Hematopoietic multipotent progenitor cell treated with erythropoietin and hydrocortisone succinate and interleukin-3 and kit ligand, for 17 days (in vitro differentiated cells): ENCODE results near the gene MTOR.
"Not testable (repeated sequence)": the region's sequence is repeated elsewhere in the genome, so short reads cannot be mapped to it uniquely, and the experiment has no call there.

Experiments used
- DNase-seq: peaks from one replicate; pipeline ENCODE4 v3.0.0-alpha.2; 2015; ENCODE audit warnings: low spot score

MTOR gene

DNA sequence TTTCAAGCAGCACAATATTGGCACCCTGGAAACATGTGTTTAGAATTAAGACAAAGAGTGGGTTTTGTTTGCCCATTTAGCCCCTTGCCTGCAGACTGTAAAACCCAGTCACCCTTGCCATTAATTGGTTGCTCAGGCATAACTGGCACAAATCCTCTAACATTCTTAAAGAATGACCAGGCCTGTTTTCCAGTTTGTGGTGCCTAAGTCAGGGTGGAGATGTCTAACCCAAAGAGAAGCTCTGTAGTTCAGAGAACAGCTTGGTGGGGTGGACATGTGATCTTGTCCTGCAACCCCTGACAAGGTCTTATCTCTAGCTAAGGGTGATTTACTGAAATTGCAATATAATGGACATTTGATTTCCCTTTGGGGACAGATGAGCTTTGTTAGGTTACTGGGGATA is 82.0 kb downstream of the MTOR start:
- DNase-seq, result no peak

GRCh38 chr1:11179749-11180148 is 82.6 kb downstream of the MTOR start:
- DNase-seq, result not testable (repeated sequence)

DNA sequence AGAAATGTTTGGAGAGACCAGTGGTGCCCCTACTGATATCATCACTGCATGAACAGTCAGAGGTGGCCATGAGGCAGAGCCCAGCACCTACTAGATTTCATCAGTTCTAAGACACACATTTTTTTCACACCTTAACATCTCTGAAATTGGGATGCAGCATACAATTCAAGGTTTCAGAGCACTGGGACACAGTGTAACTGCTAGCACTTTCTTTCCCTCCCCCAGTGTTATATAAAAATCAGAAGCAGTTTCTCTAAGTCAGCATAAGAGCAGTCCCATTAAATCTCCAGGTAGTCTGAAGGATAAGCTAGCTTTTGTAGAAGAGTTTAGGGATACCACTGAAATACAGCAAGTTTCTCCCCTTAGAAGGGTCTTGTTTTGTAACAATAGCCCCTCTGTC is 83.2 kb downstream of the MTOR start:
- DNase-seq, result no peak

GRCh38 chr1:11178021-11179015 is 84.0 kb downstream of the MTOR start:
- DNase-seq, result no peak

GRCh38 chr1:11176081-11176706 is 86.2 kb downstream of the MTOR start:
- DNase-seq, result no peak

- DNase-seq, result no peak
Observed at GRCh38 chr1:11175461-11175860, 86.9 kb downstream of the MTOR start.

- no peak for DNase-seq
Observed at GRCh38 chr1:11174261-11174942, 87.9 kb downstream of the MTOR start.

DNA sequence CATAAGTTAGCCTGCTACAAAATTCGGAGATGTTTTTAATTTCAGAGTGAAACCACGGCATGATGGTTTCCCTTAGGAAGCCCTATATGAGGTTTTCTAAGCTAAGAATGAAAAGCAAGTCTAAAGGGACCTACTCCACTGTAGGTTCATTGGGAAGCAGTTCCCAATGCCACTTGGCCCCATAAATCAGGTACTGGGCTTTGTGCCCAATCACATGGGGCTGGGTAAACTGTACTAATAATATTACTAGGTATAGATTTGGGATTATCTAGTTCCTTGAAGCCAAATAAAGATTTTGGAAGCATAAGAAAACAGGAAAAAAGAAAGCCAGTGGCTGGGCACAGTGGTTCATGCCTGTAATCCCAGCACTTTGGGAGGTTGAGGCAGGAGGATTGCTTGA is 92.2 kb downstream of the MTOR start:
- DNase-seq, result no peak

- DNase-seq, result no peak
Observed at GRCh38 chr1:11169202-11169601, 93.1 kb downstream of the MTOR start.

DNA sequence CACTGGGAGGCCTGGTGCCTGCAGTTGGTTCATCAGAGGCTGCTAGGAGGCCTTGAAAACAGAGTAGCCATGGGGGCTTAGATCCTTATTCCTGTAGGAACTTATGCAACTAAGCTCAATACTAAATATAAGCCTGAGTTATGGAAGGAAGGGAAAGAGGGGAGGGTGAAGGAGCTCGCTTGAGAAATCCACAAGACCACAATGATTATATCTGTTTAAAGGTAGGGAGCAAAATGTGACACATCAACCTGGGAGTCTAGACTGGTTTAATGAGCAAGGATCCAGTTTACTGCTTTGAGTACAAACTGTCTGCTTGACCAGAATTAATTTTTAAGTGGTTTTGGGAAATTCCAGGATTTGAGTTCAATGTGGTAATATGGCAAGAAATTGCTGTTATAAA is 93.6 kb downstream of the MTOR start:
- no peak for DNase-seq

DNA sequence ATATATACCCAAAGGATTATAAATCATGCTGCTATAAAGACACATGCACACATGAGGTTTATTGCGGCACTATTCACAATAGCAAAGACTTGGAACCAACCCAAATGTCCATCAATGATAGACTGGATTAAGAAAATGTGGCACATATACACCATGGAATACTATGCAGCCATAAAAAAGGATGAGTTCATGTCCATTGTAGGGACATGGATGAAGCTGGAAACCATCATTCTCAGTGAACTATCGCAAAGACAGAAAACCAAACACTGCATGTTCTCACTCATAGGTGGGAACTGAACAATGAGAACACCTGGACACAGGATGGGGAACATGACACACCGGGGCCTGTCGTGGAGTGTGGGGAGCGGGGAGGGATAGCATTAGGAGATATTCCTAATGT is 95.6 kb downstream of the MTOR start:
- not testable (repeated sequence) for DNase-seq

- not testable (repeated sequence) for DNase-seq
Observed at GRCh38 chr1:11162752-11163151, 99.6 kb downstream of the MTOR start.

GRCh38 chr1:11158720-11159321 is 103.5 kb downstream of the MTOR start:
- no peak for DNase-seq

DNA sequence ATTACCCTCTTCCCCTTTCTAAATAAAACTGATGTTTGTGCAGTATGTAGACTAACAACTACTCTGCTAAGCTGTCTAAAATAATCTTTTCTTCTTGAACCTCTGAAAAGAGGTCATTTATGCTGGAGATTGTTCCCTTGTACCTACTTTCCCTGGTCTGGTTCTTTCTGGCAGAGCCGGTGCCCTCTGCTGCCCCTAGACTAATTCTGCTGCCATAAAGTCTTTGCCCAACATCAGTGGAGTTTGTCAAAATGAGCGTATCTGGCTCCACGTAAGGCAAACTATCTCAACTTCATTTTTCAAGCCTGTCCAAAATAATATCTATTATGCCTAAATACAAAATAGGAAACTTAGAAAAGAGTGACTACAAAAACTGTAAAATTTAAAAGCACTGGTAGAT is 104.1 kb downstream of the MTOR start:
- no peak for DNase-seq

DNA sequence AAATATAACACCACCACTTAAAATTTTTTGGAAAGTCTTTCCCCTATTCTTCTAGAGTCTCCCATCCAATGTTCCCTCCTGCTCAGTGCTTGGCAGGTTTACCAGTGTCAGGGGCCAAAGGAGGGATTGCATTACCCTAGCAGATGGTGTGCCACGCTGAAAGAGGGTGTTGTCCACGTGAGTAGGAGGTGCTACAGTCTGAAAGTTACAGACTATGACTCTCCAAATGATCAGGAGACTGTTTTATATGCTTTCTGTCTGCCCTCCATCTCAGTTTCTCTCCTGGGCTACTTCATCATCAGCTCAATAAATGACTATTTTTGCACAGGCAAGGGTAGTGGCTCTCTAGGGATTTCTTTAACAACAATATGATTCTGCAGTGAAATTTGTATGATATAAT is 104.5 kb downstream of the MTOR start:
- no peak for DNase-seq

DNA sequence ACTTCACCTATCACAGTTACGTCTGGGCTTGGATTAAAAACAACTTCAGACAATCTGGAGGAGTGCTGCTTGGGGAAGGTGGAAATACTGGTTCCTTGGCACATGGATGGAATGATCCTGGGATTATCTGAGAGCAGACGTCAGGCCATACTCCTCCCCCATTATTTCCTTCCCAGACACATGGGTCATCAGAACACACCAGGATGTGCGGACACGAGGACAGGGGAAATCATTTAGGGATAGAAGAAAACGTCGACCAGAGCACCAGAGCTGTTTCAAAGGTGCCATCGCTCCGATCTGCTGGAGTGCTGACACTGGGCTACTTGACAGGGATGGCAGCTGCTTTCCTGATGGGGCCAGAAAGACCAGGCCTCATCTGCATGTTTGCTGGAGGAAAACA is 105.0 kb downstream of the MTOR start:
- DNase-seq, result no peak

- no peak for DNase-seq
Observed at GRCh38 chr1:11156963-11157362, 105.4 kb downstream of the MTOR start.

DNA sequence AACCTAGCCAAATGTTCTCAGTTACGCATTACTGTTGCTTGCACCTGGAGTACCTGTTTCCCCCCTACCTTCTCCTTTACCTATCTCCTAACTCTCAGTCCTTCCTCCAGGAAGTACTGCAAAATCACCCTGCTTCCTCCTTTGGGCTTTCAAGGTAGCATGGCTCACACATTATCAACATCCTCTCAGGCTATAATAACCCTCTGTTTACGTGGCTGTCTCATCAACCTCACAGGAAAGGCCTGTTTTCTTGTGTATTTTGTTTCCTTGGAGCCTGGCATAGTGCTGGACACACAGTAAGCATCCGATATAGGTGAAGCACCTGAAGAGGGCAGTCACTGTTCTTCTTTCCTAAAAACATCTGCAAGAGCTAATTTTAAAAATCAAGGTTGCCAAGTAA is 105.9 kb downstream of the MTOR start:
- DNase-seq, result no peak

- no peak for DNase-seq
Observed at GRCh38 chr1:11153184-11153583, 109.2 kb downstream of the MTOR start.

GRCh38 chr1:11152755-11153154 is 109.6 kb downstream of the MTOR start:
- no peak for DNase-seq

- no peak for DNase-seq
Observed at GRCh38 chr1:11151826-11152612, 110.3 kb downstream of the MTOR start.

DNA sequence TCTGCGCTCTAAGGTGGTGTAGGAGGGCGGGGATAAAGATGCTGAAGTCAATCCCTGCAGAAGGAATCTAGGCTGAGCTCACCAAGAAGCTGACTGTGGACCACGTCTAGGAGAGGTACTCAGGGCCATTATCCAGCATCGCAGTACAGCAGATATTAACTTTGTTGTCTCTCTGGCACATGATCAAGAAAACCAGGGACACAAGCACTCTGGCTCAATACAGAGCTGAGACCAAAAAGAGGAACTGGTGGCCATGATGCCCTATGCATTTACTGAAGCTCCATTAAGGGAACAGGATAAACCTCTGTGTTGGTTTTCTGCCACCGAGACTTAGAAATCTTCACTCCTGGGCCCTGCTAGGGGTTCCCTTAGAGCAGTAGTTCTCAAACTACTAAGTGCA is 111.2 kb downstream of the MTOR start:
- DNase-seq, result no peak
